Measurements from ENCODE around the gene EFCAB13. TPM values are rescaled to one million over a fixed set of nuclear protein-coding genes. Genes with fewer than 3 reads are reported as not detected.

EFCAB13 gene
- total RNA-seq, 4 donors from 2014 or later: 6.4 to 13.0 (median 11.0) TPM

DNA sequence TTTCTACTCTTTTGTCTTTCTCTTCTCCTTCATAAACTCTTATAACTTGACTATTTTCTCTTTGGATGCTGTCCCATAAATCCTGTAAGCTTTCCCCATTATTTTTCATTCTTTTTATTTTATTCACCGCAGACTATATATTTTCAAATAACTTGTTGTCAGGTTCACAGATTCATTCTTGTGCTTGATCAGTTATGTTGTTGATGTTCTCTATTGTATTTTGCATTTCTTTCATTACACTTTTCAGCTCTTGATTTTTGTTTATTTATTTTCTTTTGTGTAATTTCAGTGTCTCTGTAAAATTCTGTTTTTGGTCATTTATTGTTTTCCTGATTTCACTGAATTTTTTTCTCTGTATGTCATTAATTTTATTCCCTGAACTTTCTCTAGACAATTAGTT, 49.2 kb downstream of the EFCAB13 start:
- TF ChIP-seq CTCF (IDR thresholded peaks at IDR 0.05; ENCODE audit: low read depth): no peak

DNA sequence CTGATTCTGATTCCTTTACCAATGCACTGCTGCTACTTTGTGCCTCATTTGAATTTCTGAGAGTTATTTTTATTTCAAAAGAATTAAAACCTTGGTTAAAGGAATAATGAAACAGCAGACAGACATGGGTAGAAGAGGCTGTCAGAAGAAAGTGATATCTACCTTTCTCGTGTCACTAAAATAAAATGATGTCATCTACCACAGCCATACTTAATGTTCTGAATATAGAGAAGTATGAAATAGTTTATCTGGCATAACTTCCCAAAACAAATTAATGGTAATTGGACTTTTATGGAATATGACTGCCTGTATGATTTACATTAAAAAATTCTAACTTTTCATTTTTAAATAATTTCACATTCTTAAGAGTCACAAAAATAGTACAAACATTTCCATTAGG, 52.5 kb downstream of the EFCAB13 start:
- no peak for TF ChIP-seq CTCF (IDR thresholded peaks at IDR 0.05; ENCODE audit: low read depth)

DNA sequence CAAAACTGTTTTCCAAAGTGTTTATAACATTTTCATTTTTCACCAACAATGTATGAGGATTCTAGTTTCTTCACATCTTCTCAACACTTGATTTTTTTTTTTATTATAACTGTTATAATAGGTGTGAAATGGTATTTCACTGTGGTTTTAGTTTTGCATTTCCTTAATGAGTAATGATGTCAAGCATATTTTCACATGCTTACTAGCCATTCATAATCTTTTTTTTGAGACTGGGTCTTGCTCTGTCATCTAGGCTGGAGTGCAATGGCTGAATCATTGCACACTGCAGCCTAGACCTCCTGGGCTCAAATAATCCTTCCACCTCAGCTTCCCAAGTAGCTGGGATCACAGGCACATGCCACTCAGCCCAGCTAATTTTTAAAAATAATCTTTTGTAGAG, 65.1 kb downstream of the EFCAB13 start:
- TF ChIP-seq CTCF (IDR thresholded peaks at IDR 0.05; ENCODE audit: low read depth): no peak

DNA sequence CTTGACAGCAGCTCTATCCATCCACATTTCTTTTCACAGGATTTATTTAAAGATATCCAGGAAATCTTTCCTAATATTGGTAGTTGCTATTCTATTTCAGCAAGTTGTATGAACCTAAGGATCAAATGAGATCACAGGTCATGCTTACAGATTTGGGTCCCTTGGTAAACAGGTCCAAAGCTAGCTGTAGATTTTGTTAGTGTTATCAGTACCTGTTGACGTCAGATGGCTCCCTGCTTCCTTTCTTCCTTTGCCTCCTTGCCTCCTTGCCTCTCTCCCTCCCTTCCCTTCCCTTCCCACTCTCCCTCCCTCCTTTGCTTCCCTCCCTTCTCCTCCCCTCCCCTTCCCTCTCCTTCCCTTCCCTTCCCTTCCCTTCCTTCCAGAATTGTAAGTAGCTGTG, 76.6 kb downstream of the EFCAB13 start:
- TF ChIP-seq CTCF (IDR thresholded peaks at IDR 0.05; ENCODE audit: low read depth): no peak

DNA sequence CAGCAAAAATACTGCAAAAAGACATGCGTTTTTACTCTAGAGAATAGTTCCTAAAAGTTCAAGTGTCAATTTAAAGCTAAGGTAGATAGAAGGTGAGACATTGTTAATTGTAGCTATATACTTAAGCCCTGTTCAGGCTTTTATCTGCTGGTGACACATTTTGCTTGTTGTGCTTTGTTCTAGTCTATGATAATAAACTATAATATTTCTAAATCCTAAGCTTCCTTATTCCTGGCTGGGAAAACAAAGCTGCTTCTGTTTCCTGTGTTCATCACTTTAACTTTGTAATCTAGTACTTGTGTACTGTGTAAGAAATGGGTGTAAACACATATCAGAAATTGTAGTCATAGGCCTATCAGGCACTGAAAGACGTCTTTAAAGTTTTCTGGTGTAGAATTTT, 77.3 kb downstream of the EFCAB13 start:
- TF ChIP-seq CTCF (IDR thresholded peaks at IDR 0.05; ENCODE audit: low read depth): no peak

- TF ChIP-seq CTCF (IDR thresholded peaks at IDR 0.05; ENCODE audit: low read depth): no peak
Measured at GRCh38 chr17:47404006-47404405, 80.3 kb downstream of the EFCAB13 start.

- TF ChIP-seq CTCF (IDR thresholded peaks at IDR 0.05; ENCODE audit: low read depth): no peak
Measured at GRCh38 chr17:47404875-47405274, 81.1 kb downstream of the EFCAB13 start.
